T-helper 2 cell treated with Interferon-gamma antibody and Interleukin-4, amounts not matched to agents 5 μg/mL and 100 μg/mL, for 36 hours (primary cell): ENCODE measurements around the gene SBNO2.
"Not testable (repeated sequence)": the region's sequence is repeated elsewhere in the genome, so short reads cannot be mapped to it uniquely, and the experiment has no call there.

Experiments used
- DNase-seq: peaks from one replicate; pipeline ENCODE4 v3.0.0; 2021; ENCODE audit warnings: low spot score
- H3K27ac Mint-ChIP-seq: one replicate; pipeline ENCODE4 v1.8.0; 2021; ENCODE audit warnings: mild to moderate bottlenecking, mixed read lengths
- H3K27me3 Mint-ChIP-seq: one replicate; pipeline ENCODE4 v1.8.0; 2021; ENCODE audit warnings: low read depth, mixed read lengths
- H3K36me3 Mint-ChIP-seq: one replicate; pipeline ENCODE4 v1.8.0; 2021; ENCODE audit warnings: low read depth, mixed read lengths
- H3K4me1 Mint-ChIP-seq: one replicate; pipeline ENCODE4 v1.8.0; 2021; ENCODE audit warnings: low read depth, mixed read lengths
- H3K4me3 Mint-ChIP-seq: one replicate; pipeline ENCODE4 v1.8.0; 2022; ENCODE audit warnings: mild to moderate bottlenecking, moderate library complexity, mixed read lengths
- H3K9me3 Mint-ChIP-seq: one replicate; pipeline ENCODE4 v1.8.0; 2021; ENCODE audit warnings: mixed read lengths

Gene SBNO2

DNA sequence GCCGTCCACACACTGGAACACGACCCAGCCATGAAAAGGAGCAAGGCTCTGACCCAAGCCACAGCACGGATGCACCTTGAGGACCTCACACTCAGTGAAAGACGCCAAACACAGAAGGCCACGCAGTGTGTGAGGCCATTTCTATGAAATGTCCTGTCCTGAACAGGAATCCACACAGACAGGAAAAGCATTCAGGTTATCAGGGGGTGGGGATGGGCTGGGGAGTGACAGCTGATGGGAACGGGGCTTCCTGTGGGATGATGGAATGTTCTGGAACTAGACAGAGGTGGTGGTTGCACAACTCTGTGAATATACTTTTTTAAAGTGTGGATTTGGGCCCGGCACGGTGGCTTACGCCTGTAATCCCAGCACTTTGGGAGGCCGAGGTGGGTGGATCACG lies 39.6 kb downstream of the SBNO2 start:
- H3K4me1 Mint-ChIP-seq: peaks cover 8% of the 10 kb centered on the region
- H3K36me3 Mint-ChIP-seq: peaks cover 3% of the 10 kb centered on the region

GRCh38 chr19:1133471-1133929 lies 40.6 kb downstream of the SBNO2 start:
- peak; percentile 65 for DNase-seq
- Mint-ChIP-seq H3K4me3 (peak overlapping the region; percentile 63), H3K9me3 (no peaks in the 10 kb centered on the region), H3K36me3 (peaks cover 4% of the 10 kb centered on the region), H3K27ac (peak overlapping the region; percentile 79), H3K27me3 (no peaks in the 10 kb centered on the region), H3K4me1 (peaks cover 8% of the 10 kb centered on the region)

More for the DNA sequence above, 39.6 kb downstream of the SBNO2 start:
- H3K9me3 Mint-ChIP-seq: no peaks in the 10 kb centered on the region
- no peaks in the 10 kb centered on the region for H3K27me3 Mint-ChIP-seq
- DNase-seq: no peak
- peak overlapping the region; percentile 31 for H3K27ac Mint-ChIP-seq
- no peak overlapping the region for H3K4me3 Mint-ChIP-seq

- H3K27ac Mint-ChIP-seq: peak overlapping the region; percentile 86
- no peaks in the 10 kb centered on the region for H3K9me3 Mint-ChIP-seq
- H3K36me3 Mint-ChIP-seq: peaks cover 6% of the 10 kb centered on the region
- H3K27me3 Mint-ChIP-seq: no peaks in the 10 kb centered on the region
- peaks cover 10% of the 10 kb centered on the region for H3K4me1 Mint-ChIP-seq
- peak; percentile 35 for DNase-seq
- H3K4me3 Mint-ChIP-seq: peak overlapping the region; percentile 90
These were observed 41.3 kb downstream of the SBNO2 start for GRCh38 chr19:1132552-1133383.

DNA sequence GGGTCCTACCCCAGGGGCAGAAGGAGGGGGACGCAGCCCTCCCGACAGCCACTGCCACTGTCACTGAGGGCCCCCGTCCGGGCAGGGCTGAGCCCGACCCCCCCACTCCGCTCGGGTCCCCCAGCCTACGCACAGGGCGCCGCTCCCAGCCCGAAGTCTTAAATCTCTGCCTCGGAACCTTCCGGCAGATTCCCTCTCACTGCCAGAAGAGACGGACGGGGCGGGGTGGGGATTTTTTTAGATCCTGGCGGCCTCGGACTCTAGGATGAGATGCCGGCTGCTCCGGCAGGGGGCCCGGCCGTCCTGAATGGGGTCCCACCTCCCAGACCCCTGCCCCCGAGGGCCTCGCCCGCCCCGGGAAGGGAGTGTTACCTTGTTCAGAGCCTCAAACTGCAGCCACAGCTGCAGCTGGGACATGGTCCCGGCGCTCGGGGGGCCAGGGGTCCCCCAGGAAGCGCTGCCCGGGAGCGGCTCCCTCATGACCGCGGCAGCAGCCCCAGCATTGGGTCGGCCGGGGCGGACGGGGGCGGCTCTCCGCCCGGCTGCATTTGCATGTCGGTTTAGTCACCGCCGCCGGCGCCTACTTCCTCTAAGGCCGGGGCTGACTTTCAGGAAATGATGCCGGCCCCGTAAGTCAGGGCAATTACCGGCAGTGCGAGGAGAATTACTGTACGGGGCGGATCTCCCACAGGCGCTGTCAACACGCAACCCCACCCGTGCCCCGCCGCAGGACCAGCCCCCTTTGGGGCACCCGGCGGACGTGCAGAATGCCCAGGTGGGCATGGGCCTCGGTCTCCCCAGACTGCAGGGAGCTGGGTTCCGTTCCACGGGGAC lies 42.1 kb downstream of the SBNO2 start:
- peak; percentile 90 for DNase-seq
- H3K4me1 Mint-ChIP-seq: peaks cover 10% of the 10 kb centered on the region
- H3K27me3 Mint-ChIP-seq: no peaks in the 10 kb centered on the region
- H3K36me3 Mint-ChIP-seq: peaks cover 9% of the 10 kb centered on the region
- H3K4me3 Mint-ChIP-seq: peak overlapping the region; percentile 90
- H3K9me3 Mint-ChIP-seq: no peaks in the 10 kb centered on the region
- H3K27ac Mint-ChIP-seq: peak overlapping the region; percentile 86

GRCh38 chr19:1130771-1131717 lies 43.0 kb downstream of the SBNO2 start:
- peaks cover 8% of the 10 kb centered on the region for H3K4me1 Mint-ChIP-seq
- DNase-seq: peak; percentile 23
- no peaks in the 10 kb centered on the region for H3K9me3 Mint-ChIP-seq
- H3K36me3 Mint-ChIP-seq: peaks cover 11% of the 10 kb centered on the region
- H3K27me3 Mint-ChIP-seq: no peaks in the 10 kb centered on the region
- H3K4me3 Mint-ChIP-seq: peak overlapping the region; percentile 90
- peak overlapping the region; percentile 84 for H3K27ac Mint-ChIP-seq

DNA sequence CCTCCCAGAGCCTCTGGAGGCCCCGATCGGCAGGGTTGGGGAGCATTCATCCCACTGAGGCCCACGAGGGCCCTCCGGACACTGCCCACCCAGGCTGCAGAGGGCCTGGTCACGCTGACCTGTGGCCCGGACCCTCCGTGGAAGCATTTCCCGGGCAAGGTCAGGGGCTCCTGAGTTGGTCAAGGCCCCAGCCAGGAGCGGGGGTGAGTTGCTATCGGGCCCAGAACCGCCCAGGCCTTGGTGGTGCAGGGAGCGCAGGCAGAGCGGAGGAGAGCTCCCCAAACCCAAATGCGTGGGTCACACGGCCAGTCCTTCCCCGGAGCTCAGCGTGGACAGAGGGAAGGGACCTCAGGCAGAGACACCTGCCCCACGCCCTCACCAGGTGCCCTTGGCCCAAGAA lies 44.5 kb downstream of the SBNO2 start:
- Mint-ChIP-seq H3K4me1 (peaks cover 8% of the 10 kb centered on the region), H3K9me3 (no peaks in the 10 kb centered on the region), H3K36me3 (peaks cover 14% of the 10 kb centered on the region), H3K4me3 (peak overlapping the region; percentile 24), H3K27ac (no peak overlapping the region), H3K27me3 (no peaks in the 10 kb centered on the region)
- DNase-seq: no peak

- Mint-ChIP-seq H3K27ac (peak overlapping the region; percentile 57), H3K4me3 (peak overlapping the region; percentile 45)
- not testable (repeated sequence) for H3K9me3 Mint-ChIP-seq
These were observed 45.0 kb downstream of the SBNO2 start for GRCh38 chr19:1129084-1129483.

GRCh38 chr19:1128106-1128505 lies 46.0 kb downstream of the SBNO2 start:
- DNase-seq: no peak
- peaks cover 17% of the 10 kb centered on the region for H3K36me3 Mint-ChIP-seq
- H3K27me3 Mint-ChIP-seq: no peaks in the 10 kb centered on the region
- no peak overlapping the region for H3K27ac Mint-ChIP-seq
- H3K4me1 Mint-ChIP-seq: peaks cover 8% of the 10 kb centered on the region
- no peak overlapping the region for H3K4me3 Mint-ChIP-seq
- no peaks in the 10 kb centered on the region for H3K9me3 Mint-ChIP-seq

More at GRCh38 chr19:1129084-1129483, 45.0 kb downstream of the SBNO2 start:
- not testable (repeated sequence) for H3K4me1 Mint-ChIP-seq, DNase-seq, H3K27me3 Mint-ChIP-seq
- peaks cover 14% of the 10 kb centered on the region for H3K36me3 Mint-ChIP-seq

GRCh38 chr19:1126984-1127760 lies 46.9 kb downstream of the SBNO2 start:
- Mint-ChIP-seq H3K9me3 (no peaks in the 10 kb centered on the region), H3K36me3 (peaks cover 22% of the 10 kb centered on the region), H3K4me3 (no peak overlapping the region), H3K27ac (no peak overlapping the region), H3K4me1 (peaks cover 8% of the 10 kb centered on the region), H3K27me3 (no peaks in the 10 kb centered on the region)
- DNase-seq: no peak

- no peak for DNase-seq
- H3K27ac Mint-ChIP-seq: no peak overlapping the region
- no peak overlapping the region for H3K4me3 Mint-ChIP-seq
- no peaks in the 10 kb centered on the region for H3K27me3 Mint-ChIP-seq
- H3K4me1 Mint-ChIP-seq: peaks cover 7% of the 10 kb centered on the region
- H3K36me3 Mint-ChIP-seq: peaks cover 32% of the 10 kb centered on the region
- H3K9me3 Mint-ChIP-seq: no peaks in the 10 kb centered on the region
These were observed 48.2 kb downstream of the SBNO2 start for GRCh38 chr19:1125601-1126467.

DNA sequence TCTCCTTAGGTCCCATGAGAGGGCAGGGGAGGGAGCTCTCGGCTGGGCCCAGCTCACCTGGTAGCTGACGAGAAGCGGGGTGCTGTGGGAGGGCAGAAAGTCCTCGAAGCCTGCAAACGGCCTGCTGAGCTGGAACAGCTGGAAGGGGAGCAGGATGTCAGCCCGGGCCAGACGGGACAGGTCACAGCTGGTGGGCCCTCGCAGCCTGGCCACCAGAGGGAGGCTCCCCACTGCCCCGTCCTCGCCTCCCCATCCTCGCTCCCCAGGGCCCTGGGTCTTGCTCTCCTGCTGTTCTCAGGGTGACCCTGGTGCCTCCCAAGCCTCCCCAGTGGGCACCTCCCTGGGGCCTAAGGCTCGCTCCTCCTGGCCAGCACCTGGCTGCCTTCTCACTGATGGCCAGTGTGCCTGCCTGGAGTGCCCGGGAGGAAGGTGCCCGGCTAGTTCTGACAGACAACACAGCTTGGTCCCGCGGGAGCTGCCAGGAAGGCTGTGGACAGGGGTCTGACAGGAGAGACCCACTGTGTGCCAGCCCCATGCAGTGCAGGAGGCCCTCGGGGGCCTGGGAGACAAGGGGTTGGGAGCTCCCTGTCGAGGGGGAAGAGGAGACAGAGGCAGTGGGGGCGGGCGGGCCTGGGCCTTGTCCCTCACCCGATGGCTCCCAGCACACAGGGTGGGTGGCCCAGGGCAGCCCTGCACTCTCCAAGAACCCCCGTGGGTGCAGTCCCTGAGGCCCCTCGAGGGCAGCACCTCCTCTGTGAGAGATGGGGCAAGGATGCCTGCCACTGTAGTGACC lies 50.0 kb downstream of the SBNO2 start:
- Mint-ChIP-seq H3K36me3 (peaks cover 37% of the 10 kb centered on the region), H3K27ac (no peak overlapping the region), H3K27me3 (no peaks in the 10 kb centered on the region), H3K4me3 (no peak overlapping the region), H3K4me1 (peaks cover 2% of the 10 kb centered on the region), H3K9me3 (no peaks in the 10 kb centered on the region)
- DNase-seq: no peak
